Measurements from ENCODE around the gene STK33.

DNA sequence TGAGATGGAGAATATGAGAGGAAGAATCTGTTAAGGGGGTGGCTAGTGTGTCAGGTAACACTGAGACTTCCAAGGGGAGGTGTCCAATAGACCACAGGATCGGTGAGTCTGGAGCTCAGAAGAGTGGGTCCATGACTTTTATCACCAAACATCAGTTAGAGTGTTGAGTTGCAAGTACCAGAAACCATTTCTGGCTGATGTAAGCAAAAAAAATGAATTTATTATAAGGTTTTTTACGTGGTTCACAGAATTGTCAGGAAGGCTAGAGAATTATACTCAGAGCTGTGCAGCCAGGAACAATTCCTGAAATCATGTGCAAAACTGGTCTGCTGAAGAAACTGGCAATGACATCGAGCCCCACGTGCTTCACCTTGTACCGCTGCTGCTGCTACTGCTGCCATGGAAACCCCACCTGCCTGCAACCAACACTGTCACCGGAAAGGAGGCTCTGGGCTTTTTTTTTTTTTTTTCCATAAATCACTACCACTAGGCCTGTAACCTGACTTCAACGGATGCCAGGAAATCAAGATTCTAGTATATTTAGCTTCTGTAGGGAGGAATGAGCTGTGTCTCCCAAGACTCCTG lies 16.6 kb upstream of the STK33 start:
- TF ChIP-seq YY1 (IDR thresholded peaks at IDR 0.05; ENCODE audit: insufficient read depth, insufficient read length) (no peak), ZNF274 (IDR thresholded peaks at IDR 0.05; ENCODE audit: low read depth, low read length) (no peak)

Measured in NT2/D1 (cell line).